ENCODE data around the gene KRTAP12-2. TPM values are rescaled to one million over a fixed set of nuclear protein-coding genes. Genes with fewer than 3 reads are reported as not detected.

The KRTAP12-2 gene
- total and polyA plus RNA-seq, 2 donors (not counting 1 experiment from before 2014, with no cell fraction given): not detected

- H3K27me3 ChIP-seq (ENCODE audit: control insufficient read depth, insufficient read depth, low read length): peaks cover 23% of the 10 kb centered on the region
- no peak for DNase-seq (ENCODE audit: low read depth in 2 of 2)
- H3K4me3 ChIP-seq (replicated peaks in 1 of 4; ENCODE audit: control extremely low read depth in 1 of 4, insufficient read depth in 1 of 4, low read depth in 3 of 4, low read length in 4 of 4): no peak overlapping the region
- H3K4me1 ChIP-seq (ENCODE audit: control insufficient read depth, extremely low read depth, insufficient read depth, low read length): no peaks in the 10 kb centered on the region
- no peaks in the 10 kb centered on the region for H4K20me1 ChIP-seq (ENCODE audit: control insufficient read depth, extremely low read depth, insufficient read depth, low read length)
- no peak overlapping the region for H3K9ac ChIP-seq (ENCODE audit: insufficient read depth, low read length)
- no peak overlapping the region for H3K4me2 ChIP-seq (ENCODE audit: extremely low read depth, insufficient read depth, low read length)
- no peak for TF ChIP-seq EZH2 (IDR thresholded peaks at IDR 0.05; ENCODE audit: low read length, missing control alignments)
- TF ChIP-seq CTCF (conservative IDR thresholded peaks at IDR 0.05 in 1 of 2, IDR thresholded peaks at IDR 0.05 in 1 of 2; ENCODE audit: low read depth in 1 of 2, low read length in 2 of 2): no peak
- H3K9me3 ChIP-seq (ENCODE audit: control insufficient read depth, insufficient read depth, low read depth, low read length): no peaks in the 10 kb centered on the region
- H2AFZ ChIP-seq (ENCODE audit: low read length): no peak overlapping the region
- H3K36me3 ChIP-seq (ENCODE audit: control insufficient read depth, insufficient read depth, low read length): no peaks in the 10 kb centered on the region
- no peaks in the 10 kb centered on the region for H3K79me2 ChIP-seq (ENCODE audit: control insufficient read depth, insufficient read depth, low read length)
- no peak overlapping the region for H3K27ac ChIP-seq (ENCODE audit: insufficient read depth, low read length)
These were observed 37.3 kb upstream of the KRTAP12-2 start for GRCh38 chr21:44703731-44704635.

DNA sequence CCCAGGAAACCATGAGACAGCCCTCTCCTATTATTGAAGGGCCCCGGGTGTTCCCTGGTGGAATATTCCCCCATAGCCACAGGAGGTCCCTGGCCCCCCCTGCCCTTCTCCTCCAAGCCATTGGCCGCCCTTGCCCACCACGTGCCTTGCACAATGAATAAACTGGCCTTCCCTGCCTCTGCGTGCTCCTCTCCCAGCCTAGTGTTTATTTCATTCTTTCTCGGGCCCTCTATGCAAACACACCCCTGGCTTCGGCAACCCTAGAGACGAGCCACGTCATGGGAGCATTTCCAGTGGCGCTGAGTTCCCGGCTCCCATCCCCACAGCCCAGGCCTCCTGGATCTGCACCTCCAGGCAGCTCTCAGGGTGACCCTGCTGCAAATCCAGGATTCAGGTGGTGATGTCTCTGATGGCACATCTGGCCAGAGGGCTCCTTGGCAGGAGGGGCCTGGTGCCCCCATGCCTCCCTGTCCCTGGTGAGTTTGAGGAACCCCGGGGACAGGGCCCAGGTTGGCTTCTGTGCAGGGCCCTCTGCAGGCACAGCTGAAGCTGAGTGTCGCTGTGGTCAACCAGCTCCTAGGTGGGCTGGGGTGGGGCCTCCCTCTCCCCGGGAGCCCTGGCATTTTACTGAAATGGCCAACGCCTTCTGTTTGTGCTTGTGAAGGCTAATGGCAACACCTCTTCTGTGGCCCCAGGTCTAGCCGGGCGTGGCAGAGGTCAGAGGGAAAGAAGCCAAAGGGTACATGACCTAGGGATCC, 36.4 kb upstream of the KRTAP12-2 start:
- no peak for TF ChIP-seq EZH2 (IDR thresholded peaks at IDR 0.05; ENCODE audit: low read length, missing control alignments)
- no peak for TF ChIP-seq CTCF (conservative IDR thresholded peaks at IDR 0.05 in 1 of 2, IDR thresholded peaks at IDR 0.05 in 1 of 2; ENCODE audit: low read depth in 1 of 2, low read length in 2 of 2)

More for the DNA sequence above, 36.4 kb upstream of the KRTAP12-2 start:
- Histone ChIP-seq H3K4me2 (ENCODE audit: extremely low read depth, insufficient read depth, low read length) (no peak overlapping the region), H3K9ac (ENCODE audit: insufficient read depth, low read length) (no peak overlapping the region), H3K36me3 (ENCODE audit: control insufficient read depth, insufficient read depth, low read length) (no peaks in the 10 kb centered on the region), H3K27me3 (ENCODE audit: control insufficient read depth, insufficient read depth, low read length) (peaks cover 15% of the 10 kb centered on the region), H3K9me3 (ENCODE audit: control insufficient read depth, insufficient read depth, low read depth, low read length) (no peaks in the 10 kb centered on the region), H4K20me1 (ENCODE audit: control insufficient read depth, extremely low read depth, insufficient read depth, low read length) (no peaks in the 10 kb centered on the region), H3K27ac (ENCODE audit: insufficient read depth, low read length) (no peak overlapping the region), H3K79me2 (ENCODE audit: control insufficient read depth, insufficient read depth, low read length) (no peaks in the 10 kb centered on the region), H3K4me3 (replicated peaks in 1 of 4; ENCODE audit: control extremely low read depth in 1 of 4, insufficient read depth in 1 of 4, low read depth in 3 of 4, low read length in 4 of 4) (no peak overlapping the region), H3K4me1 (ENCODE audit: control insufficient read depth, extremely low read depth, insufficient read depth, low read length) (no peaks in the 10 kb centered on the region), H2AFZ (ENCODE audit: low read length) (no peak overlapping the region)
- no peak for DNase-seq (ENCODE audit: low read depth in 2 of 2)

Data from fibroblast of lung (primary cell).